Epithelial cell of prostate (primary cell): ENCODE data around the gene TRIP10.
A peak's percentile ranks its signal among the peaks of the same experiment; 100 is the strongest.
"Not testable (repeated sequence)": the region's sequence is repeated elsewhere in the genome, so short reads cannot be mapped to it uniquely, and the experiment has no call there.

Experiments
- DNase-seq: peaks from one replicate; pipeline ENCODE4 v3.0.0-alpha.2; 2011; ENCODE audit warnings: low read depth, low spot score
- H3K27ac ChIP-seq: fragments of 450-650 bp; 2 replicates; pipeline ENCODE4 v1.5.1; 2017; ENCODE audit warnings: mild to moderate bottlenecking

Gene TRIP10, protein sequence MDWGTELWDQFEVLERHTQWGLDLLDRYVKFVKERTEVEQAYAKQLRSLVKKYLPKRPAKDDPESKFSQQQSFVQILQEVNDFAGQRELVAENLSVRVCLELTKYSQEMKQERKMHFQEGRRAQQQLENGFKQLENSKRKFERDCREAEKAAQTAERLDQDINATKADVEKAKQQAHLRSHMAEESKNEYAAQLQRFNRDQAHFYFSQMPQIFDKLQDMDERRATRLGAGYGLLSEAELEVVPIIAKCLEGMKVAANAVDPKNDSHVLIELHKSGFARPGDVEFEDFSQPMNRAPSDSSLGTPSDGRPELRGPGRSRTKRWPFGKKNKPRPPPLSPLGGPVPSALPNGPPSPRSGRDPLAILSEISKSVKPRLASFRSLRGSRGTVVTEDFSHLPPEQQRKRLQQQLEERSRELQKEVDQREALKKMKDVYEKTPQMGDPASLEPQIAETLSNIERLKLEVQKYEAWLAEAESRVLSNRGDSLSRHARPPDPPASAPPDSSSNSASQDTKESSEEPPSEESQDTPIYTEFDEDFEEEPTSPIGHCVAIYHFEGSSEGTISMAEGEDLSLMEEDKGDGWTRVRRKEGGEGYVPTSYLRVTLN

DNA sequence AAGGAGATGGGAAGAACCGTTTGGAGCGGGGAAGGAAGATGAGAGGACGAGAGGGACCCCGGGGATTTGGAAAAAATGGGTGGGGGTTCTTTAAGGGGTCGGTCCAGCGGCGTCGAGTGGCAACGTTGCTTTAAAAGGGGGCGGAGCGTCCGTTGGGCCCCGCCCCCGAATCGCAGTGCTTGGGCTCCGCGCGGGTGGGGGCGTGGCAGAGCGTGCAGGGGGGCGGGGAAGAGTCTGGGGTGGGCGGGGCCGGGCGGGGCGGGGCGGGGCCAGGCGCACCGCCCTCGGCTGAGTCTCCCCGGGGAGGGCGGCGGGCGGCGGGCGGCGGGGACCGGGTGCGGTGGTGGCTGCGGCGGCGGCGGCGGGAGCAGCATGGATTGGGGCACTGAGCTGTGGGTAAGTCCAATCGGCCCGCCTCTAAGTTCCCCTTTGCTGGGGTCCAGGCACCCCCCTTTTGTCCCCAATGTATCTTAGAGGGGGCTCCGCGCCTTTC is at the start of gene TRIP10:
Gene TRIP10, plus strand, starts transcription at position 291 of the 493 bp plus-strand sequence. Its CDS starts 82 bp downstream, at position 373.
- DNase-seq = no peak
- H3K27ac ChIP-seq = peak within 1 kb of the TSS; percentile 95

DNA sequence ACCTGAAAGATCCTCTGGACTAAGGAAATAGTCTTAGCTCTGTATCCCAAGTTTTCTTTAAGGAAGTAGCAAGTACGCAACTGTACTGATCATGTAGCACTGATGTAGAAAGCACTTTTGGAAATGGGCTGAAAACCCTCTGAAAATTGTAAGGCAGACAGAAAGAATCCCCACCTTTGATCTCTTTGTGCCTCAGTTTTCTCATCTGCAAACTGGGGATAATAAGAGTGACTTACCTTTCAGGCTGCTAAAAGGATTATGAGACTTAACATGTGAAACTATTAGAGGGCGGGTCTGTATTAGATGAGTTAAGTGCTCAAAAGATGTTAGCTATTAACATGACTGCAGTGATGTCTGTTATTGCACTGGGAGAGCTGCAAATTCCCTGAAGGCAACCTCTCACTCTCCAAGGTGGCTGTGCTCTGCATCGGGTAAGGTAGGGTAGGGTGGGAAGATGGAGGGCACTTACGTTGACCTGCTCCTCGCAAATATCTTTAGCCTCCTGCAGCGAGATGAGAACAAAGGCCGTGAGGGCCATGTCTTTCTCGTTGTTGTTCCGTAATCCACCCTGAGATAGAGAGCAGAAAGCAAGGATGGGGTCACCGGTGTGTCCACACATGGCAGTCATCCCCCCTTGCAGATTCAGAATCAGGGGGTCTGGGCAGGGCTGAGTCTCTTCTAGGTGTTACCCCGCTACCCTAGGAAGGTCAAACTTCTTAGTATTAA is 49.2 kb upstream of the TRIP10 start:
- DNase-seq = no peak
- no peak overlapping the region for H3K27ac ChIP-seq

DNA sequence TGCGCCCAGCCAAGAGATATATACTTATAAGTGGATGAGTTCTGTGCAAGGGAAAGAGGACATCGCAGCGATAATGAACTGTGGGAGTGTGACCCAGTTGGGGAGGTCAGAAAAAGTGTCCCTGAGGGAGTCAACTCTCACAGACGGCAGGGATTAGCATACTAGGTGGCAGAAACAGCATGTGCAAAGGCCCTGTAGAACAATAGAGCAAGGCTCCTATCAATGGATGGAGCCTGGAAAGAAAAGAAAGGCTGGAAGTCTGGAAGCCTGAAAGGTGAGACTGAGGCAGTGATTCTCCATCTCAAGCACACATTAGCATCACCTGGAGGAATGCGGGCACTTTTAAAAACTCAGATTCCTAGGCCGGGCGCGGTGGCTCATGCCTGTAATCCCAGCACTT is 48.1 kb upstream of the TRIP10 start:
- no peak overlapping the region for H3K27ac ChIP-seq
- no peak for DNase-seq

DNA sequence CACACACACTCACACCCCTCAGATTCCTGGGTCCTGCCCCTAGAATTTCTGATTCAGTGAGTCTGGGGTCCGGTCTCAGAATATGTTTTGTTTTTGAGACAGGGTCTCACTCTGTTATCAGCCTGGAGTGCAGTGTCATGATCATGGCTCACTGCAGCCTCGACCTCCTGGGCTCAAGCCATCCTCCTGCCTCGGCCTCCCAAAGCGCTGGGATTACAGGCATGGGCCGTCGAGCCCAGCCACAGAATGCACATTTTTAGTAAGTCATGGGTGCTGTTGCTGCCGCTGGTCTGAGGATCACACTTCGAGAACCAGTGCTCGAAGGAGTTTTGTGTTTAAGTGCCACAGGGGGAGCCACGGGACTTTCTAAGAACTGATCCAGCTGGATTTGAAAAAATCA is 47.5 kb upstream of the TRIP10 start:
- no peak for DNase-seq
- no peak overlapping the region for H3K27ac ChIP-seq

DNA sequence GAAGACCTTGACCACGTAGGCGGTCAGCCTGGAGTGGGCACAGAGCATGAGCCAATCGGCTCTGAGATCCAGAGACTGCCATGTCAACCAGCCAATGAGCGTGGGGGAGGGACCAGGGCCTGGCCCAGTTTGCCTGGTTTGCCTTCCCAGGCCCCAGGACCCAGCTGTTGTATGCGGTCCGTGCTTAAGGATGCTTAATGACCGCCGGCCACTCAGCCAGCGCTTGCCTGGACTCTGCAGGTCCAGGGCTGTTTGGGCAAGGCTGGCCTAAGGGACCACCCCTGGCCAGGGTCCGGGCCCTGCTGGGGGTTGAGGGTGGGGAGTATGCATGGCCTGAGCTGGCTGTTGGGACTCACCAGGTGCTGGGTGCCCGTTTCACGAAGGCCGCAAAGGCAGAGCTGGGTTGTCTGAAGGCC is 46.4 kb upstream of the TRIP10 start:
- DNase-seq = no peak
- H3K27ac ChIP-seq = no peak overlapping the region

DNA sequence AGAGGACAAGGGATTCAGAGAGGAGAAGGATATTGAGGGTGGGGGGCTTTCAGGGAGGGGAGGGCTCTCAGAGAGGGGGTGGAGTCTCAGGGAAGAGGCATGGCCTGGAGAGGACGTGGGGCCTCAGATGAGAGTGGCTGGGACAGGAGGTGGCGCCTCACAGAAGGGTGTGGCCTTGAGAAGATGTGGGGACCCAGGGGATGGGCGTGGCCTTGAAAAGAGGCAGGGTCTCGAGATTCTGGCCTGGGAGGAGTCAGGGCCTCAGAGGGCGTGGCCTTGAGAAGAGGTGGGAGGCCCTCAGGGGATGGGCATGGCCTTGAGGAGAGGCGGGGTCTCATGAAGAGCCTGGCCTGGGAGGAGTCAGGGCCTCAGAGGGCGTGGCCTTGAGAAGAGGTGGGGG is 45.8 kb upstream of the TRIP10 start:
- H3K27ac ChIP-seq = no peak overlapping the region
- DNase-seq = no peak

DNA sequence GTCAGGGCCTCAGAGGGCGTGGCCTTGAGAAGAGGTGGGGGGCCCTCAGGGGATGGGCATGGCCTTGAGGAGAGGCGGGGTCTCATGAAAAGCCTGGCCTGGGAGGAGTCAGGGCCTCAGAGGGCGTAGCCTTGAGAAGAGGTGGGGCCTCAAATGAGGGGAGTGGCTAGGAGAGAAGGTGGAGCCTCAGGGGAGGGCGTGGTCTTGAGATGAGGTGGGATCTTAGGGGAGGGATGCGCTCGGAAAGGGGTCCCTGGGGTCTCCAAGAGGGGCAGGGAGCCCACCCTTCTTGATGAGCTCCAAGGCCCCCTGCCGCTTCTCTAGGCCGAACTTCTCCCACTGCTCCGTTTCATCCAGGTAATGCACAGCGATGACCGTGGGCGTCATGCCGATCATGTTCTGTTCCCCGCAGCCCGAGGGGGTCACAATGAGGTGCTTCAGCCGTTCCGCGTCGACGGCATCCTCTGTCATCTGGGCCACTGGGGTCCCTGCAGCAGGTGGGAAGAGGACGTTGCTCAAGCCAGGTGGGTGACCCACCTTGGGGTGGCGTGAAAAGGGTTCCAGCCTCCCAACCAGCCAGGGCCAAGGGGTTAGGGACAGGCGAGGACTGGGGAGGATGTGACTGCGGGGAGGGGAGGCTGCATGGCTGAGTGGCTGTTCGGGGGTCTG is 45.2 kb upstream of the TRIP10 start:
- no peak for DNase-seq
- no peak overlapping the region for H3K27ac ChIP-seq

DNA sequence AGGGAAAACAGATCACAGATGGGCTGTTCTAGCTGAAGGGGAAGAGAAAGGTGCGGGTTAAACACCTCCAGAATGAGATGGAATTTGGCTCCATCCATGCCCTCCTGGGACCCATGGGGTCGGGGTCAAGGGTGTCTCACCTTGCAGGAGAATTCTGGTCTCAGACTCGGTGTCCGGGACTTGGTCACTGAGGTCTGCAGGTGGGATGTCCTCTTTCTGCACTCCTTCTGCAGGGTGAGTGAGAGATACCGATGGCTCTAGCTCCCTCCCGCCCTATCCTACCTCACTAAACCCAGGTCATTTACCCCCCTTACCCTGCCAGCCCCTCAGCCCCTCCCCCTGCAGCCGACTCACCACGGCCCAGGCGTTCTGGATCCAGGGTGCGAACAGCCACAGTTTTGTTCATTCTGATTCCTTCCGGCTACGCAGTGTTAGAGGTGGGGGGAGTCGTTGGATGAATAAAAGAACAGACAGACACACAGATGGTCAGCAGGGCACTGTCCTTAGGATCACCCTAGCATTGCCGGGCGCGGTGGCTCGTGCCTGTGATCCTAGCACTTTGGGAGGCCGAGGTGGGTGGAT is 43.1 kb upstream of the TRIP10 start:
- H3K27ac ChIP-seq = no peak overlapping the region
- DNase-seq = no peak

DNA sequence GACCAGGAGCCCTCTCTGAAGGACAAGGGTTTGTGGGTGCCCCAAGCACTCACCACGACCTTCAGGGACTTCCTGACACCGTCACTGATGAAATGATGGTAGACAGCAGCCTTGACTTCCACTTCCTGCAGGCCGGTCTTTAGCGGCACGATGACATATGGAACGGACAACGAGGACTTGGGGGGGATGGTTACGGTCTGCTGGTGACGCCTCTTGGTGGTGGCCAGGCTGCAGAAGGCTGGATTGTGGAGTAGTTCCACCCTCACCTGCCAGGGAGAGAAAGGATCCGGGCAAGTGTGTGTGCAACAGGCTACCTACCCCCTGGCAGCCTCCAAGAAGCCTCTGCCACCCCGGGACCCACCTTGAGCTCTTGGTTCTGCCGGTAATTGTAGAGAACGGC is 42.2 kb upstream of the TRIP10 start:
- no peak overlapping the region for H3K27ac ChIP-seq
- DNase-seq = no peak

DNA sequence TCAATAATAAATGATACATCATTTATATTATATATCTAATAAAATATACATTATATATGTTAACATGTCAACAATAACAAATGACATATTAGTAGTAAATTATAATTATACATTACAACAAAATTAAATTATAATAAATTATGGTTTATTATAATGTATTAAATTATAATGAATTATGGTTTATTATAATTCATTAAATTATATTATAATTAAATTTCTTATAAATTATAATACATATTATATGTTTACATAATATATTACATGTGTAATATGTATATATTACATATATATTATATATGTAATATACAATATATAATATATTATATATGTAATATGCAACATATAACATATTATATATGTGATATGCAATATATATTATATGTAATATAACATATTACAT is 39.5 kb upstream of the TRIP10 start:
- DNase-seq = no peak
- H3K27ac ChIP-seq = no peak overlapping the region

DNA sequence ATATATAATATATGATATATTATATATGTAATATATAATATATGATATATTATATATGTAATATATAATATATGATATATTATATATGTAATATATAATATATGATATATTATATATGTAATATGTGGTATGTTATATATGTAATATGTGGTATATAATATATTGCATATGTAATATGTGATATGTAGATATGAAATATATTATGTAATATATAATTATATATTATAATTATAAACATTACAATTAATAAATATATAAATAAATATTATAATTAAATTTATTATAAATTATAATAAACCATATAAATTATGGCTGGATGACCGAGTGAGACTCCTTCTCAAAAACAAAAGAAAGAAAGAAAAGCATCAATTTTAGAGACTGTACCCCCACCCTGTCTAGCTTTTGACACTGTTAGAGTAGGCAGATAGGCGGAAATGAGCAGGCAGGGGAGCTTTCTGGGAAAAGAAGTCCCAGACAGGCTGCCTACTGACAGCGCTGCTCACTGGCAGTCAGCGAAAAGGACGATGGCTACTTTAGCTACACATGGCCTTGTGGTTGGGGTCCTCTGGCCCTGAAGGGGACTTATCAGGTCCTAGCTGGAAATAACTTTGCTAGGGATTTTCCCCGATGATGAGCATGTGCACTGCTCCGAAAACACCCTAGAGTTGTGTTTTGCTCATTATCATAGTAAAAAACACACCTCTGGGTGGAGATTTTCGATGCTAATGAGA is 38.7 kb upstream of the TRIP10 start:
- no peak overlapping the region for H3K27ac ChIP-seq
- no peak for DNase-seq

DNA sequence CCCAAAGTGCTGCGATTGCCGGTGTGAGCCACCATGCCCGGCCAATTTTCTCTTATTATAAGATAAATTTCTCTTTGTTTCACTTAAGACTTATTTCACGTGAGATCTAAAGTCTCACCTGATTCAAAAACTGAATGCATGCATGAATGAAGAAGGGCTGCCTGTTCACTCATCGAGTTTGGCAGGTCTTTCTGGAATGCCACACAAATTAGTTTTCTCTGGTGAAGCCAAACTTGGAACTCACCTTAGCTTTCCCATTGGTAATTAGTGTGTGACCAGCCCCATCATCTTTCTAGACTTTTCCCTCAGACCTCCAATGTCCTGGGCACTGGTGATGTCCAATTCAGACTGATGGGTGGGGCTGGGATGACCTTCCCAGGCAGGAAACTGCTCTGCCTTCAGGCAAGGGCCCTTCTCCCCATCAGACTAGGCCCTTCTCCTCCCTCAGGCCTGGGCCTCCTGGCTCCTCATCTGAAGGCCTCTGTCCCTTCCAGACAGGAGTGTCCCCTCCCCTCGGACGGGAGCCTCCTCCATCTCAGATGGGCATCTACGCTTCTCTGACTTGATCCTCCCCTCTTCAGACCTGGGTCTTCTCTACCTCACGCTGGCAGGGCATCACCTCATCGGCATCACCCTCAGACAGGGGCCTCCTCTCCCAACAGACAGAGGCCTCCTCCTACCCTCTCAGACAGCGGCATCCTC is 33.4 kb upstream of the TRIP10 start:
- no peak for DNase-seq
- no peak overlapping the region for H3K27ac ChIP-seq

DNA sequence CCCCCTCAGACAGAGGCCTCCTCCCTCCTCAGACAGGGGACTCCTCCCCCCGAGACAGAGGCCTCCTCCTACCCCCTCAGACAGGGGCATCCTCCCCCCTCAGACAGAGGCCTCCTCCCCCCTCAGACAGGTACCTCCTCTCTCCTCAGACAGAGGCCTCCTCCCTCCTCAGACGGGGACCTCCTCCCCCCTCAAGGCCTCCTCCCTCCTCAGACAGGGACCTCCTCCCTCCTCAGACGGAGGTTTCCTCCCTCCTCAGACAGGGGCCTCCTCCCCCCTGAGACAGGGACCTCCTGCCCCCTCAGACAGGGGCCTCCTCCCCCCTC is 32.9 kb upstream of the TRIP10 start:
- no peak for DNase-seq

DNA sequence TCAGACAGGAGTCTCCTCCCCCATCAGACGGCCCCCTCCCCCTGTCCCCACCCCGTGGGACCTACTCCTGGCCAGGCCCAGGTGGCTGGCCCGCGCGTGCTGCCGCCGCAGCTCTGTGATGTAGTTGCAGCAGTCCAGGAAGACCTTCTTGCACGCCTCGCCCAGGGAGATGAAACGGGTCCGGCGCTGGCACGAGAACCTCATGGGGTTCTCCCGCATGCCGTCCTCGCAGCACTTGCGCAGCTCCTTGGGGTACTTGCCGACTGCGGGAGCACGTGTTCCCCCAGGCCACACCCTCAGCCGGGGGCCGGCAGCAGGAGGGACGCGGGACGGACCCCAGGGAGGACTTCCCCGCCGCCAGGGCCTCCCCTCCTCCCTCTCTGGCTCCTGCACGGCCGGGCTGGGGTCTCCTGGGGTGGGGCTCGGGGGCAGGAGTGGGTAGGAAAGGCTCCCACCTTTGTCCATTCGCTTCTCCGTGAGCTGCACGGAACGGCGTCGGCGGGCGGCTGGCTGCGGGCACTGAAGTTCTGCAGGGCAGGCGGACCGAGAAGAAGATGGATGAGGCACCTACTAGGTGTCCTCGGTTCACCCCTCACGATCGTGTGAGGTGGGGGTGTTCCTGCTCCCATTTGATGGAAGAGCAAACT is 32.3 kb upstream of the TRIP10 start:
- no peak for DNase-seq
- no peak overlapping the region for H3K27ac ChIP-seq

More for the DNA sequence above, 32.9 kb upstream of the TRIP10 start:
- H3K27ac ChIP-seq = no peak overlapping the region

DNA sequence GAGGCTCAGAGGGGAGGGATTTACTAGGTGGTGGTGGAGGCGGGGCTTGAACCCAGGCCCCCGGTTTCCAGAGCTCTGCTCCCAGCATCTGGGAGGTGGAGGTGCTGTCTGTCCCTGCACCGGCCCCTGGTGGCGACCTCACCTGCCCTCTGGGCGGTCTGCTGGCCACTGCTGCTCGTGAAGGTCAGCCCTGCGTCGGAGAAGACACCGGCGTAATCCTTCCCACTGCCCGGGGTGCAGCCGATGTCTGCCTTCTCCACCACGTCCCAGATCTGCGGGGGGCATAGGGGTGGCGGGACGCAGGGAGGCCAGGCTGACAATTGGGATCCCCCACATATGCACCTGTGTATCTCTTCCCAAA is 31.8 kb upstream of the TRIP10 start:
- no peak overlapping the region for H3K27ac ChIP-seq
- no peak for DNase-seq

DNA sequence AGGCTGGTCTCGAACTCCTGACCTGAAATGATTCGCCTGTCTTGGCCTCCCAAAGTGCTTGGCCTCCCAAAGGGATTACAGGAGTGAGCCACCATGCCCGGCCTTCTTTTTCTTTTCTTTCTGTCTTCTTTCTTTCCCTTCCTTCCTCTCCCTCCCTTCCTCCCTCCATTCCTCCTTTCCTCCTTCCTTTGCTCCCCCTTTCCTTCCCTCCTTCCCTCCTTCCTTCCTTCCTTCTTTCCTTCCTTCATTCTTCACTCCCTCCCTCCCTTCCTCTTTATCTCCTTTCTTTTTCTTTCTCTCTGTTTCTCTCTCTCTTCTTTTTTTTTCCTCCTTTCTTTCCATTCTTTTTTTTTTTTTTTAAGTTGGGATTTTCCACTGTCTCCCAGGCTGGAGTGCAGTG is 31.1 kb upstream of the TRIP10 start:
- DNase-seq = no peak
- H3K27ac ChIP-seq = no peak overlapping the region

DNA sequence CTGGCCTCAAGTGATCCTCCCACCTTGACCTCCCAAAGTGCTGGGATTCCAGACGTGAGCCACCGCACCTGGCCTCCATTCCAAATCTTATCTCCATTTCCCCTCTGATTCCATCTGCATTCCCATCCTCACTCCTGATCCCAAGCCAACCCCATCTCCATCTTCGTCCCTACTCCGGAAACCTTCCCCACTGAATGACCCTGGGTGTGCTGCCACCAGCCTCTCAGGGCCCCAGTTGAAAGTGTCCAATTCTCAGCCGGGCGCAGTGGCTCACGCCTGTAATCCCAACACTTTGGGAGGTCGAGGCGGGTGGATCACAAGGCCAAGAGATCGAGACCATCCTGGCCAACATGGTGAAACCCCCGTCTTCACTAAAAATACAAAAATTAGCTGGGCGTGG is 30.6 kb upstream of the TRIP10 start:
- H3K27ac ChIP-seq, DNase-seq: not testable (repeated sequence)

DNA sequence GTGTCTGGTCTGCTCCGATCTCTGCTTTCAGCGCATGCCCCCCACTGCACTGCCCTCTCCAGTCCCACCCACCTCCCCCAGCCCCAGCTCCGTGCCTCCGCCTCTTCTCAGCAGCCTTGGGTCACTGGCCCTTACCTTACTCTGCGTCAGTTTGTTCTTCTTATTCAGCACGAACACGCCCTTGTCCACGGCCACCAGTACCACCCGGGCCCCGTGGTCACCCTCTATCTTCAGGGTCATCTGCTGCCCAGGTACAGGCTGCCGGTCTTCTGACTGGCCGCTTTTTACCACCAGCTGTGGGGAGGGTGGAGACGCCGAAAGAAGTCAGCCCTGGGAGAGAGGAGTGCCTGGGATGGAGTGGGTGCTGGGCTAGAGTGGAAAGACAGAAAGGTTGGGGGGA is 29.9 kb upstream of the TRIP10 start:
- no peak overlapping the region for H3K27ac ChIP-seq
- DNase-seq = no peak
